Endothelial cell of umbilical vein (primary cell): ENCODE data around the gene COL5A1. TPM values are rescaled to one million over a fixed set of nuclear protein-coding genes. Genes with fewer than 3 reads are reported as not detected.

Experiments used
- BruUV-seq: library from RNA; stranded (reverse); fragments of 400-500 nt; replicated peaks from 2 replicates; lab custom pipeline; 2021; lab: Mats Ljungman, UMichigan
- CTCF ChIA-PET: fragments of 300-600, 350-600 bp; sonication (Branson Sonifier 250); formaldehyde crosslinking; loops from one replicate; lab custom pipeline; 2021; ENCODE audit warnings: antibody characterized with exemption, inconsistent platforms; lab: Charles Lee
- POLR2A ChIA-PET: fragments of 300-600, 350-600 bp; sonication (Branson Sonifier 250); formaldehyde crosslinking; loops from one replicate; lab custom pipeline; 2021; ENCODE audit warnings: antibody characterized with exemption, inconsistent platforms; lab: Charles Lee
- DNase-seq: peaks from one replicate; pipeline ENCODE4 v3.0.0-alpha.2; 2011; ENCODE audit warnings: low read depth, low spot score
- FAIRE-seq: peaks from 2 replicates; lab custom pipeline; 2011; peaks lifted over from hg19 to GRCh38; lab: Jason Lieb, UNC
- H2AFZ ChIP-seq: 2 replicates; pipeline ENCODE4 v1.6.0; 2012; ENCODE audit warnings: low read depth, low read length, control low read depth, inconsistent platforms
- H3K27ac ChIP-seq: 2 replicates; pipeline ENCODE4 v1.5.1; 2011; ENCODE audit warnings: low read depth, mild to moderate bottlenecking, control low read depth, low read length, moderate library complexity; ENCODE audit not compliant: insufficient read depth
- H3K27me3 ChIP-seq, 2 experiments: 2 replicates each; pipeline versions ENCODE4 v1.6.0 to v1.6.1; 2011; ENCODE audit warnings: low read length in 2 of 2, mixed read lengths in 1 of 2; ENCODE audit not compliant: control insufficient read depth in 2 of 2, insufficient read depth in 2 of 2
- H3K36me3 ChIP-seq, 2 experiments: 2 replicates in 1 of 2; 3 replicates in 1 of 2; pipeline ENCODE4 v1.5.1; 2011; ENCODE audit warnings: low read length in 2 of 2, mild to moderate bottlenecking in 1 of 2, moderate library complexity in 1 of 2; ENCODE audit not compliant: control insufficient read depth in 2 of 2, insufficient read depth in 2 of 2; ENCODE audit errors: extremely low read depth in 1 of 2
- H3K4me1 ChIP-seq: 3 replicates; pipeline ENCODE4 v1.5.1; 2011; ENCODE audit warnings: mild to moderate bottlenecking, low read length; ENCODE audit not compliant: control insufficient read depth, insufficient read depth; ENCODE audit errors: extremely low read depth
- H3K4me2 ChIP-seq: 2 replicates; pipeline ENCODE4 v1.6.1; 2011; ENCODE audit warnings: low read length, control low read depth, mixed read lengths; ENCODE audit not compliant: insufficient read depth
- H3K4me3 ChIP-seq, 3 experiments: fragments of 200-600 bp in 1 of 3; sonication (generic), shearing (Covaris generic) in 1 of 3; replicated peaks in 1 of 3; 2 replicates each; pipeline ENCODE4 v1.5.1; 2011 to 2016; ENCODE audit warnings: control low read depth in 3 of 3, low read length in 3 of 3, mild to moderate bottlenecking in 2 of 3, inconsistent platforms in 1 of 3, low read depth in 1 of 3, moderate library complexity in 1 of 3; ENCODE audit not compliant: insufficient read depth in 1 of 3
- H3K79me2 ChIP-seq: 2 replicates; pipeline ENCODE4 v1.6.0; 2012; ENCODE audit warnings: low read length, inconsistent platforms; ENCODE audit not compliant: control insufficient read depth, insufficient read depth
- H3K9ac ChIP-seq: replicated peaks from 2 replicates; pipeline ENCODE3; 2011; ENCODE audit warnings: low read length, control low read depth; ENCODE audit not compliant: insufficient read depth; ENCODE audit errors: extremely low read depth
- H3K9me1 ChIP-seq: replicated peaks from 3 replicates; pipeline ENCODE4 v1.6.0; 2011; ENCODE audit warnings: mild to moderate bottlenecking, low read length; ENCODE audit not compliant: control insufficient read depth, insufficient read depth; ENCODE audit errors: extremely low read depth
- H3K9me3 ChIP-seq: replicated peaks from 2 replicates; pipeline ENCODE4 v1.5.1; 2012; ENCODE audit warnings: low read length, inconsistent platforms; ENCODE audit not compliant: control insufficient read depth, insufficient read depth
- H4K20me1 ChIP-seq: replicated peaks from 2 replicates; pipeline ENCODE3; 2011; ENCODE audit warnings: mild to moderate bottlenecking, low read length; ENCODE audit not compliant: control insufficient read depth, insufficient read depth; ENCODE audit errors: extremely low read depth
- EZH2 ChIP-seq: IDR thresholded peaks from 2 replicates; pipeline ENCODE4 v1.6.1; 2012; ENCODE audit warnings: borderline replicate concordance, low read depth, mild to moderate bottlenecking, moderate library complexity, low read length, inconsistent platforms; ENCODE audit not compliant: severe bottlenecking
- POLR2A ChIP-seq: IDR thresholded peaks from 2 replicates; pipeline ENCODE4 v1.6.1; 2012; ENCODE audit warnings: low read depth, mild to moderate bottlenecking, control low read depth, low read length
- dilution Hi-C: fragments of 300-500 bp; cut with MboI; formaldehyde crosslinking; loops from one replicate; pipeline ENCODE4 v1.15.0; 2019; ENCODE audit warnings: low sequenced_read_pairs; ENCODE audit not compliant: extremely low pct_ligation_motif_present
- intact Hi-C: fragments of 100-400 bp; cut with micrococcal nuclease; formaldehyde crosslinking; loops from one replicate; pipeline ENCODE4 v1.10.0; 2022
- polyA plus RNA-seq, 4 experiments: library from polyadenylated mRNA; depleted of rRNA in 3 of 4; stranded (reverse) in 3 of 4; unstranded in 1 of 4; fragments of >200 nt; gene quantifications; 2 replicates each; pipeline versions ENCODE4 v1.2.1 to v1.2.3, GENCODE V29; 2011 to 2012; ENCODE audit warnings: missing spikeins in 1 of 4
- total RNA-seq: library from RNA; stranded (reverse); gene quantifications from 2 replicates; pipeline ENCODE4 v1.2.3, GENCODE V29; 2021
- TF ChIP-seq, protein P1 (sequence below), 2 donors: IDR thresholded peaks; 1 replicate in 1 of 2; 2 replicates in 1 of 2; pipeline ENCODE4 v1.5.1; 2011; ENCODE audit warnings: low read length in 2 of 2, mild to moderate bottlenecking in 2 of 2, moderate library complexity in 2 of 2, control low read depth in 1 of 2, inconsistent platforms in 1 of 2, low read depth in 1 of 2; ENCODE audit not compliant: insufficient read depth in 1 of 2; ENCODE audit errors: extremely low read depth in 1 of 2

COL5A1 gene
- total and polyA plus RNA-seq, 2 donors (not counting 3 experiments of a cell fraction or from before 2014, with no cell fraction given): 97.4 to 175 TPM

DNA sequence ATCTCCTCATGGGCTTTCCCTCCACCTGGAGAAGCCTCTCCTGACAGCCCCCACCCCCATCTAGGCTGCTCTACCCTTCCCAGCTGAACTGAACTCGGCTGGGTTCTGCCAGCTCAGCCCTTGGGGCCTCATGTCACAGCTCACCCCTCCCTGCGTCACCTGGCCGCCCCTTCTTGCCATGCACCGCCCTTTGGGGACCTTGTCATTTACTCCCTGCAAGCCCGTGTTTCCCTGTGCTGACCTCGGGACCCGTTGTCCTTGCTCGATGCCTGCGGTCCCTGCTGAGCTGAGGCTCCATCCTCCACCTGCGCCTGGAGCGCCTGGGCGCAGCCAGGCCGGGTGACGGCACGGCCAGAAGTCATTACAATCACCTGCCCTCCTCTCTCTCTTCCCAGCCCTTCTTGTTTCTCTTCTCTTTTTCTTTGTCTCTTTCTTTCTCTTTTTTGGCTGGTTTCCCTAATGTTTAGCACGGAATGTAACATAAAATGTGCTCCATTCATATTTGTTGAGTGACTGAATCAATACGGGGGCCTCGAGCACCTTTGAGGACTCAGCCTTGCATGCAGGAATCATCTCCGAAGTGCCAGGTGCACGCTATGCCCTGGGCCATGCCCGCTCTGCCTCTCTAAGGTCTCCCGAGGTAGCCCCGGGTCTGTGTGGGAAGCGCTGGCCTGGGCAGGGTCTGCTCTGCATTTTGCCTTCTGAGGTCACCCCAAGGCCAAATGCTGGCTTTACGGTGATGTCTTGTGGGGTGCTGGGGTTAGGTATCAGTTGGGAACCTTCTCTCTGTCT, 48.1 kb upstream of the COL5A1 start:
- H3K4me1 ChIP-seq: no peaks in the 10 kb centered on the region
- DNase-seq (no peak), FAIRE-seq (no peak)
- intact Hi-C loops: no loop called here
- no TSS peak for BruUV-seq
- ChIA-PET POLR2A (no interaction called here), CTCF (no interaction called here)
- H3K79me2 ChIP-seq: no peaks in the 10 kb centered on the region
- H3K36me3 ChIP-seq: no peaks in the 10 kb centered on the region
- no peak overlapping the region for H3K4me3 ChIP-seq
- no peak overlapping the region for H3K27ac ChIP-seq
- no peak overlapping the region for H2AFZ ChIP-seq
- H4K20me1 ChIP-seq: no peaks in the 10 kb centered on the region
- no peaks in the 10 kb centered on the region for H3K9me3 ChIP-seq
- no peak overlapping the region for H3K9ac ChIP-seq
- H3K27me3 ChIP-seq: no peaks in the 10 kb centered on the region
- H3K9me1 ChIP-seq: no peaks in the 10 kb centered on the region
- H3K4me2 ChIP-seq: no peak overlapping the region
- dilution Hi-C loops: no loop called here
- TF ChIP-seq EZH2: no peak
- no peak for TF ChIP-seq POLR2A
- TF ChIP-seq, protein P1, sequence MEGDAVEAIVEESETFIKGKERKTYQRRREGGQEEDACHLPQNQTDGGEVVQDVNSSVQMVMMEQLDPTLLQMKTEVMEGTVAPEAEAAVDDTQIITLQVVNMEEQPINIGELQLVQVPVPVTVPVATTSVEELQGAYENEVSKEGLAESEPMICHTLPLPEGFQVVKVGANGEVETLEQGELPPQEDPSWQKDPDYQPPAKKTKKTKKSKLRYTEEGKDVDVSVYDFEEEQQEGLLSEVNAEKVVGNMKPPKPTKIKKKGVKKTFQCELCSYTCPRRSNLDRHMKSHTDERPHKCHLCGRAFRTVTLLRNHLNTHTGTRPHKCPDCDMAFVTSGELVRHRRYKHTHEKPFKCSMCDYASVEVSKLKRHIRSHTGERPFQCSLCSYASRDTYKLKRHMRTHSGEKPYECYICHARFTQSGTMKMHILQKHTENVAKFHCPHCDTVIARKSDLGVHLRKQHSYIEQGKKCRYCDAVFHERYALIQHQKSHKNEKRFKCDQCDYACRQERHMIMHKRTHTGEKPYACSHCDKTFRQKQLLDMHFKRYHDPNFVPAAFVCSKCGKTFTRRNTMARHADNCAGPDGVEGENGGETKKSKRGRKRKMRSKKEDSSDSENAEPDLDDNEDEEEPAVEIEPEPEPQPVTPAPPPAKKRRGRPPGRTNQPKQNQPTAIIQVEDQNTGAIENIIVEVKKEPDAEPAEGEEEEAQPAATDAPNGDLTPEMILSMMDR (IDR thresholded peaks at IDR 0.05; ENCODE audit: extremely low read depth in 1 of 2, insufficient read depth in 1 of 2, low read depth in 1 of 2, low read length in 2 of 2): no peak
